RWPE2 (cell line): ENCODE measurements around the gene SLC5A1.
"Not testable (repeated sequence)": the region's sequence is repeated elsewhere in the genome, so short reads cannot be mapped to it uniquely, and the experiment has no call there.

ENCODE experiments used
- ATAC-seq: fragments of 200-7000 bp; cut with Tn5 transposase; 3 replicates; pipeline ENCODE4 v1.9.1; 2021; ENCODE audit warnings: low read depth
- DNase-seq: peaks from one replicate; pipeline ENCODE4 v3.0.0-alpha.2; 2020; ENCODE audit warnings: low spot score
- H3K27ac ChIP-seq: fragments of 450-650 bp; 2 replicates; pipeline ENCODE4 v1.5.1; 2017; ENCODE audit warnings: mild to moderate bottlenecking; ENCODE audit not compliant: poor library complexity, severe bottlenecking
- H3K27me3 ChIP-seq: fragments of 250-450 bp; sonication (Bioruptor Pico); 2 replicates; pipeline ENCODE4 v1.5.1; 2021; ENCODE audit warnings: mild to moderate bottlenecking, moderate library complexity; ENCODE audit not compliant: insufficient read depth, poor library complexity, severe bottlenecking
- H3K36me3 ChIP-seq: fragments of 250-450 bp; sonication (Bioruptor Pico); 2 replicates; pipeline ENCODE4 v1.5.1; 2020; ENCODE audit warnings: low read depth, mild to moderate bottlenecking, moderate library complexity
- H3K4me1 ChIP-seq: fragments of 250-450 bp; sonication (Bioruptor Pico); 2 replicates; pipeline ENCODE4 v1.5.1; 2021; ENCODE audit warnings: mild to moderate bottlenecking, moderate library complexity; ENCODE audit not compliant: insufficient read depth, poor library complexity, severe bottlenecking
- H3K4me3 ChIP-seq: fragments of 250-450 bp; sonication (Bioruptor Pico); 2 replicates; pipeline ENCODE4 v1.5.1; 2021; ENCODE audit warnings: mild to moderate bottlenecking, moderate library complexity; ENCODE audit not compliant: severe bottlenecking
- H3K9me3 ChIP-seq: fragments of 250-450 bp; sonication (Bioruptor Pico); 2 replicates; pipeline ENCODE4 v1.5.1; 2021; ENCODE audit warnings: mild to moderate bottlenecking, moderate library complexity; ENCODE audit not compliant: severe bottlenecking
- CTCF ChIP-seq: fragments of 450-650 bp; IDR thresholded peaks from one replicate; pipeline ENCODE4 v1.5.1; 2017; ENCODE audit warnings: mild to moderate bottlenecking, moderate library complexity; ENCODE audit not compliant: poor library complexity, severe bottlenecking

SLC5A1 gene

GRCh38 chr22:32127904-32128303 is 84.8 kb downstream of the SLC5A1 start:
- DNase-seq (no peak), ATAC-seq (no peak)
- H3K4me3 ChIP-seq, result no peak overlapping the region
- no peak for TF ChIP-seq CTCF
- H3K4me1 ChIP-seq, result no peaks in the 10 kb centered on the region
- no peak overlapping the region for H3K27ac ChIP-seq
- H3K9me3 ChIP-seq, result no peaks in the 10 kb centered on the region
- no peaks in the 10 kb centered on the region for H3K27me3 ChIP-seq
- no peaks in the 10 kb centered on the region for H3K36me3 ChIP-seq

GRCh38 chr22:32130464-32130863 is 87.4 kb downstream of the SLC5A1 start:
- DNase-seq (no peak), ATAC-seq (no peak)
- Histone ChIP-seq H3K27me3 (no peaks in the 10 kb centered on the region), H3K27ac (no peak overlapping the region), H3K4me1 (no peaks in the 10 kb centered on the region), H3K4me3 (no peak overlapping the region), H3K36me3 (no peaks in the 10 kb centered on the region), H3K9me3 (no peaks in the 10 kb centered on the region)
- no peak for TF ChIP-seq CTCF

GRCh38 chr22:32132126-32132525 is 89.1 kb downstream of the SLC5A1 start:
- H3K4me1 ChIP-seq, result peaks cover 8% of the 10 kb centered on the region
- no peak for DNase-seq
- no peak overlapping the region for H3K27ac ChIP-seq
- no peak overlapping the region for H3K4me3 ChIP-seq
- H3K9me3 ChIP-seq, result no peaks in the 10 kb centered on the region
- H3K27me3 ChIP-seq, result no peaks in the 10 kb centered on the region
- TF ChIP-seq CTCF, result no peak
- no peaks in the 10 kb centered on the region for H3K36me3 ChIP-seq
- no peak for ATAC-seq

- H3K4me1 ChIP-seq, result peaks cover 8% of the 10 kb centered on the region
- TF ChIP-seq CTCF, result no peak
- ATAC-seq, result no peak
- H3K27ac ChIP-seq, result no peak overlapping the region
- H3K9me3 ChIP-seq, result no peaks in the 10 kb centered on the region
- no peaks in the 10 kb centered on the region for H3K36me3 ChIP-seq
- no peaks in the 10 kb centered on the region for H3K27me3 ChIP-seq
- no peak for DNase-seq
- no peak overlapping the region for H3K4me3 ChIP-seq
Measured at GRCh38 chr22:32132783-32133182, 89.7 kb downstream of the SLC5A1 start.

- H3K36me3 ChIP-seq, H3K4me3 ChIP-seq, H3K4me1 ChIP-seq, ATAC-seq, H3K27ac ChIP-seq, H3K9me3 ChIP-seq, DNase-seq, H3K27me3 ChIP-seq: not testable (repeated sequence)
Measured at GRCh38 chr22:32134796-32135195, 91.7 kb downstream of the SLC5A1 start.

GRCh38 chr22:32135958-32136357 is 92.9 kb downstream of the SLC5A1 start:
- H3K27ac ChIP-seq, result peak overlapping the region; percentile 14
- ATAC-seq, result peak; percentile 84
- H3K4me1 ChIP-seq, H3K4me3 ChIP-seq, DNase-seq, H3K27me3 ChIP-seq, H3K36me3 ChIP-seq, H3K9me3 ChIP-seq: not testable (repeated sequence)

- H3K27ac ChIP-seq, DNase-seq, H3K4me1 ChIP-seq, H3K36me3 ChIP-seq, ATAC-seq, H3K9me3 ChIP-seq, H3K27me3 ChIP-seq, H3K4me3 ChIP-seq: not testable (repeated sequence)
Measured at GRCh38 chr22:32136881-32137280, 93.8 kb downstream of the SLC5A1 start.

- H3K4me3 ChIP-seq, result peak overlapping the region; percentile 9
- H3K27me3 ChIP-seq, H3K9me3 ChIP-seq, DNase-seq, H3K36me3 ChIP-seq, H3K4me1 ChIP-seq, H3K27ac ChIP-seq: not testable (repeated sequence)
- 0 out of 3 replicates have a peak, but pooled peaks have one; percentile 15 for ATAC-seq
Measured at GRCh38 chr22:32137731-32138324, 94.8 kb downstream of the SLC5A1 start.
